Astrocyte (in vitro differentiated cells and primary cell): ENCODE results near the gene TIPRL. TPM values are rescaled to one million over a fixed set of nuclear protein-coding genes. Genes with fewer than 3 reads are reported as not detected.
A peak's percentile ranks its signal among the peaks of the same experiment; 100 is the strongest.

Source experiments
- DNase-seq: peaks from one replicate; pipeline ENCODE4 v3.0.0-alpha.2; 2010; ENCODE audit warnings: low read depth
- FAIRE-seq: peaks from 2 replicates; lab custom pipeline; 2011; peaks lifted over from hg19 to GRCh38; lab: Jason Lieb, UNC
- H2AFZ ChIP-seq: 2 replicates; pipeline ENCODE4 v1.6.0; 2012; ENCODE audit warnings: low read depth, low read length, inconsistent platforms
- H3K27ac ChIP-seq: 2 replicates; pipeline ENCODE4 v1.5.1; 2011; ENCODE audit warnings: low read depth, low read length, inconsistent platforms
- H3K27me3 ChIP-seq: 2 replicates; pipeline ENCODE4 v1.6.0; 2011; ENCODE audit warnings: low read length, inconsistent platforms; ENCODE audit not compliant: insufficient read depth
- H3K36me3 ChIP-seq: 2 replicates; pipeline ENCODE4 v1.5.1; 2011; ENCODE audit warnings: low read length, inconsistent platforms; ENCODE audit not compliant: insufficient read depth
- H3K4me1 ChIP-seq: 2 replicates; pipeline ENCODE4 v1.5.1; 2011; ENCODE audit warnings: low read length, inconsistent platforms; ENCODE audit not compliant: insufficient read depth
- H3K4me2 ChIP-seq: 2 replicates; pipeline ENCODE4 v1.6.0; 2012; ENCODE audit warnings: low read length, inconsistent platforms
- H3K4me3 ChIP-seq: 2 replicates; pipeline ENCODE4 v1.5.1; 2011; ENCODE audit warnings: low read depth, mild to moderate bottlenecking, low read length, inconsistent platforms; ENCODE audit not compliant: insufficient read depth
- H3K79me2 ChIP-seq: 2 replicates; pipeline ENCODE4 v1.6.0; 2012; ENCODE audit warnings: mild to moderate bottlenecking, low read length, inconsistent platforms; ENCODE audit not compliant: insufficient read depth
- H3K9ac ChIP-seq: 2 replicates; pipeline ENCODE4 v1.6.0; 2012; ENCODE audit warnings: mild to moderate bottlenecking, low read length, inconsistent platforms
- H3K9me3 ChIP-seq: 2 replicates; pipeline ENCODE4 v1.5.1; 2012; ENCODE audit warnings: low read depth, mild to moderate bottlenecking, low read length, inconsistent platforms; ENCODE audit not compliant: insufficient read depth
- H4K20me1 ChIP-seq: 2 replicates; pipeline ENCODE4 v1.6.0; 2012; ENCODE audit warnings: low read length, inconsistent platforms; ENCODE audit not compliant: insufficient read depth
- H3K27ac Mint-ChIP-seq: one replicate; pipeline ENCODE4 v1.8.0; 2021; ENCODE audit warnings: mild to moderate bottlenecking, mixed read lengths; ENCODE audit not compliant: unreplicated experiment
- H3K27me3 Mint-ChIP-seq: one replicate; pipeline ENCODE4 v1.8.0; 2021; ENCODE audit warnings: low read depth, mixed read lengths; ENCODE audit not compliant: unreplicated experiment
- H3K36me3 Mint-ChIP-seq: one replicate; pipeline ENCODE4 v1.8.0; 2021; ENCODE audit warnings: low read depth, mixed read lengths; ENCODE audit not compliant: unreplicated experiment
- H3K4me1 Mint-ChIP-seq: one replicate; pipeline ENCODE4 v1.8.0; 2021; ENCODE audit warnings: low read depth, mixed read lengths; ENCODE audit not compliant: unreplicated experiment
- H3K4me3 Mint-ChIP-seq: one replicate; pipeline ENCODE4 v1.8.0; 2021; ENCODE audit warnings: mild to moderate bottlenecking, moderate library complexity, mixed read lengths; ENCODE audit not compliant: unreplicated experiment
- H3K9me3 Mint-ChIP-seq: one replicate; pipeline ENCODE4 v1.8.0; 2021; ENCODE audit warnings: mild to moderate bottlenecking, mixed read lengths; ENCODE audit not compliant: unreplicated experiment
- CTCF ChIP-seq: IDR thresholded peaks from 2 replicates; pipeline ENCODE4 v1.5.1; 2011; ENCODE audit warnings: low read depth, mild to moderate bottlenecking, inconsistent platforms, low read length, moderate library complexity; ENCODE audit not compliant: insufficient read depth
- EZH2 ChIP-seq: IDR thresholded peaks from 2 replicates; pipeline ENCODE4 v1.6.1; 2012; ENCODE audit warnings: mild to moderate bottlenecking, low read length, inconsistent platforms; ENCODE audit not compliant: insufficient read depth
- total RNA-seq: library from RNA; stranded (reverse); gene quantifications from 2 replicates; pipeline ENCODE4 v1.2.1, GENCODE V29; 2021

The TIPRL gene
- total RNA-seq, 1 donor from 2014 or later = 37.4 TPM

GRCh38 chr1:168225476-168226190 is 46.9 kb downstream of the TIPRL start, which contains the start of gene SFT2D2:
Gene SFT2D2, plus strand, starts transcription at chr1:168226004. Its CDS starts 76 bp downstream, at chr1:168226080.
- Histone ChIP-seq H3K9ac (peak within 1 kb of the TSS; percentile 91), H4K20me1 (peaks cover 25% of the 10 kb centered on the region), H3K36me3 (no peaks in the 10 kb centered on the region), H3K4me3 (peak within 1 kb of the TSS; percentile 90), H3K4me1 (peaks cover 28% of the 10 kb centered on the region), H2AFZ (peak within 1 kb of the TSS; percentile 98), H3K9me3 (peaks cover 4% of the 10 kb centered on the region), H3K79me2 (peaks cover 47% of the 10 kb centered on the region), H3K27ac (peak within 1 kb of the TSS; percentile 80), H3K27me3 (no peaks in the 10 kb centered on the region), H3K4me2 (peak within 1 kb of the TSS; percentile 95)
- Mint-ChIP-seq H3K4me1 (peaks cover 27% of the 10 kb centered on the region), H3K36me3 (peaks cover 6% of the 10 kb centered on the region), H3K9me3 (peaks cover 6% of the 10 kb centered on the region), H3K27ac (peak within 1 kb of the TSS; percentile 84), H3K27me3 (peaks cover 4% of the 10 kb centered on the region), H3K4me3 (peak within 1 kb of the TSS; percentile 97)
- DNase-seq (peak; percentile 67), FAIRE-seq (no peak)
- no peak for TF ChIP-seq EZH2
- no peak for TF ChIP-seq CTCF

GRCh38 chr1:168227620-168228019 is 48.9 kb downstream of the TIPRL start:
- Histone ChIP-seq H3K4me2 (peak overlapping the region; percentile 95), H3K36me3 (no peaks in the 10 kb centered on the region), H3K27me3 (no peaks in the 10 kb centered on the region), H4K20me1 (peaks cover 43% of the 10 kb centered on the region), H3K79me2 (peaks cover 66% of the 10 kb centered on the region), H2AFZ (no peak overlapping the region), H3K4me1 (peaks cover 28% of the 10 kb centered on the region), H3K9ac (peak overlapping the region; percentile 39), H3K9me3 (peaks cover 4% of the 10 kb centered on the region), H3K4me3 (peak overlapping the region; percentile 90), H3K27ac (peak overlapping the region; percentile 32)
- FAIRE-seq (no peak), DNase-seq (peak; percentile 61)
- Mint-ChIP-seq H3K9me3 (peaks cover 6% of the 10 kb centered on the region), H3K27ac (peak overlapping the region; percentile 63), H3K4me3 (peak overlapping the region; percentile 97), H3K4me1 (peaks cover 27% of the 10 kb centered on the region), H3K27me3 (no peaks in the 10 kb centered on the region), H3K36me3 (peaks cover 12% of the 10 kb centered on the region)
- TF ChIP-seq EZH2 = no peak
- no peak for TF ChIP-seq CTCF

GRCh38 chr1:168229893-168230292 is 51.1 kb downstream of the TIPRL start:
- no peak overlapping the region for H3K27ac Mint-ChIP-seq
- no peak for FAIRE-seq
- no peaks in the 10 kb centered on the region for H3K27me3 ChIP-seq

More at GRCh38 chr1:168229893-168230292, 51.1 kb downstream of the TIPRL start:
- H3K9ac ChIP-seq = no peak overlapping the region
- H3K27ac ChIP-seq = no peak overlapping the region
- H3K4me2 ChIP-seq = no peak overlapping the region
- no peak for TF ChIP-seq CTCF
- TF ChIP-seq EZH2 = no peak
- H3K4me1 ChIP-seq = peaks cover 28% of the 10 kb centered on the region
- no peak overlapping the region for H2AFZ ChIP-seq
- H3K9me3 ChIP-seq = no peaks in the 10 kb centered on the region
- no peak for DNase-seq
- H3K4me3 ChIP-seq = no peak overlapping the region
- H3K9me3 Mint-ChIP-seq = no peaks in the 10 kb centered on the region
- H3K4me3 Mint-ChIP-seq = no peak overlapping the region
- peaks cover 27% of the 10 kb centered on the region for H3K4me1 Mint-ChIP-seq
- H3K27me3 Mint-ChIP-seq = no peaks in the 10 kb centered on the region
- peaks cover 8% of the 10 kb centered on the region for H3K36me3 ChIP-seq
- peaks cover 57% of the 10 kb centered on the region for H4K20me1 ChIP-seq
- H3K36me3 Mint-ChIP-seq = peaks cover 15% of the 10 kb centered on the region
- H3K79me2 ChIP-seq = peaks cover 85% of the 10 kb centered on the region
